ENCODE measurements around the gene FALEC. TPM values are rescaled to one million over a fixed set of nuclear protein-coding genes. Genes with fewer than 3 reads are reported as not detected.
A peak's percentile ranks its signal among the peaks of the same experiment; 100 is the strongest.

The FALEC gene
- not detected in 2 replicates for total RNA-seq
- polyA plus RNA-seq (2012), result 0.93 TPM

DNA sequence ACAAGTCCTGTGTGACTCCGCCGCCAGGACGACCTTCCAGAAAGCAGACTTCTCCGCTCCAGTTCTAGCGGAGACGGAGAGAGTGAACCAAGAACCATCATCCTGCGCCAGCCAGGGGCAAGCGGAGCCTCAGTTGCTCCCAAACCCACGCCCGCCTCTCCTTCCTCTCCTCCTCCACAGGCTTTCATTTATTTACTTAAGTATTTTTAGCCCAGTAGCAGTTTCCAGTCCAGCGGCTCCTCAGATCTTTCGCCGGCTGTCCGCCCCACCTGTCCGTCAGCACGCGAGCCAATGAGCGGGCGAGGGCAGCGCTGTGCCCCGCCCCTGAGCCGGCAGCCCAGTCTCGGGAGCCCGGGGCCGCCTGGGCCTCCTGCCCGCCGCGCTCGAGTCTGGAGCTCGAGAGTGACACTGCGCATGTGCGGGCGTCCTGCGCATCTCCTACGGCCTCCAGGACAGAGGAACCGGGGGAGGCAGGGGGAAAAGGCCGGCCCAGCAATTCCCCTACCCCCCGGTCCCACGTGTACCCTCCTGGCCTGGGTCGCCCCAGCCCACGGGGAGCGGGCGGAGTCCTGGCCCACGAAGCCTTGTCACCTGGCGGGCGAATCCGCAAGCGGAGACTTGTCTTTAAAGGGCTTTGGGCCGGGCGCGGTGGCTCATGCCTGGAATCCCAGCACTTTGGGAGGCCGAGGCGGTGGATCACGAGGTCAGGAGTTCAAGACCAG is at the start of gene FALEC:
FALEC (plus strand) TSS at position 425 of the 722 bp plus-strand sequence.
- DNase-seq (ENCODE audit: low read depth), result peak; percentile 98

DNA sequence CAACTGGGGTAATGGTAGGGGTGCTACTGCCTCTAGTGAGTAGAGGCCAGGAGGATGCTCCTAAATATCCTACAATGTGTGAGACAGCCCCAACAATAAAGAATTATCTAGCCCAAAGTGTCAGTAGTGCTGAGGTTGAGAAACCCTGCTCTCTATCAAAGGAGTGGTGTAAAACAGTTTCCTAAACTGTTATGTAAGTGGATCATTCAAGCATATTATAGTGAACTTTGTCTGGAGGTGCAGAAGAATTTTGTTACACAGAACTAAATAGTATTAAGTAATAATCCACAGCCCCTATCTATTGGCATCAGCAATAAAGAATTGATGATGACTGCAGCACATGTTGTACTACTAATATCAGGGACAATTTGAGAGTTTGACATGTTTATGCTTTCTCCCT is 48.6 kb upstream of the FALEC start:
- DNase-seq (ENCODE audit: low read depth), result no peak

DNA sequence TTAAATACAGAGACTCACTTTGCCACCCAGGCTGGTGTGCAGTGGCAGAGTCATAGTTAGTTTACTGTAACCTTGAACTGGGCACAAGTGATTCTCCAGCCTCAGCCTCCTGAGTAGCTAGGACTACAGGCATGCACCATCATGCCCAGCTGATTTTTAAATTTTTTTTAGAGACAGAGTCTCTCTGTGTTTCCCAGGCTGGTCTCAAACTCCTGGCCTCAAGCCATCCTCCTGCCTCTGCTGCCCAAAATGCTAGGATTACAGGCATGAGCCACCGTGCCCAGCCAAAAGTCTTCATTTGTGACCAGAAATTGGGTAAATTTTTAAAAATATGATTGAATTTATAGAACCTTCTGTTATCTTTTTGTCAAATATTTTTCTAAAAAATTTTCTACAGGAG is 46.3 kb upstream of the FALEC start:
- no peak for DNase-seq (ENCODE audit: low read depth)

DNA sequence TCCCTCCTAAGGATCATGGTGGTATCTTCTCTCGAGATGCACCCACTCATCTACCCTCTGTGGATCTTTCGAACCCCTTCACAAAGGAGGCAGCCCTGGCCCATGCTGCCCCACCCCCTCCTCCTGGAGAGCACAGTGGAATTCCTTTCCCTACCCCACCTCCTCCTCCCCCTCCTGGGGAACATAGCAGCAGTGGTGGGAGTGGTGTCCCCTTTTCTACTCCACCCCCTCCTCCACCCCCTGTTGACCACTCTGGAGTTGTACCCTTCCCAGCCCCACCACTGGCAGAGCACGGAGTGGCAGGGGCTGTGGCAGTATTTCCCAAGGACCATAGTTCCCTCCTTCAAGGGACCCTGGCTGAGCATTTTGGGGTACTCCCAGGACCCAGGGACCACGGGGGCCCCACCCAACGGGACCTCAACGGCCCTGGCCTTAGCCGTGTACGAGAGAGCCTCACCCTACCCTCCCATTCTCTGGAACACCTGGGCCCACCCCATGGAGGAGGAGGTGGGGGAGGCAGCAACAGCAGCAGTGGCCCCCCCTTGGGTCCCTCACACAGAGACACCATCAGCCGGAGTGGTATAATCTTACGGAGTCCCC is 42.9 kb upstream of the FALEC start:
- no peak for DNase-seq (ENCODE audit: low read depth)

DNA sequence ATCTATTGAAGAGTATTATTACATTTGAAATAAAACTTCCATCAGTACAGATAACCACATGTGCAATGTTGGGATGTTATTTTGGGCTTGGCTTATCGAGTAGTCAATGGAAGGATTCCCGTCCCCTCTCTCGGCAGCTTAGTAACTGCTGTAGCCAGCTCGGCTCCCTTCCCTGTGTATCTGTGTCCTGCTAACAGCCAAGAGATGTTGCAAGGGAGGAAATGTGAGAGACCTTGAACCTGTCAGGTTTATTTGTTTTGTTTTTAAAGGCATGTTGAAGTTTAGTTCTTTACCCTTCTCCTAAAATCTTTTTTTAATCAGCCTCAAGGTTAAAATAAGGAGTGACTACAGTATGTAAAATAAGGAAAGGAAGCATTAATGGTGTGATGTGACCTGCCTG is 41.9 kb upstream of the FALEC start:
- DNase-seq (ENCODE audit: low read depth), result no peak

DNA sequence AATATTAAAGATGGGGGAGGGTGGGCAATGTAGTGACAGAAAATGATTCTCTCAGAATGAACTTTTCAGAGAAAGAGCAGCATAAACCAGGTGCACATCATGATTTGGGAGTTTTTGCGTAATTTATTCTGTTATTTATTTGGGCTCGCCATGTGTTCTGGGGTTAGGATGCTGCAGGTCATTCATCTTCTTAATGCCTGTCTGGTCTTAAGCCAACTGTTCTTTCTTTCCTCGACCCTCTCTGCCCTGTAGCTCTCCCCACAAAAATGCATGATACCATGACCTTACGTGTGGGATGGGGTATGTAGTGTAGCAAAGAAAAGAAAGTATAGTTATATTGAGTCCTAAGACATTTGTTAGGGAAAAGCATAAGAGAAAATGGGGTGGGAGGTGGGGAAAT is 40.7 kb upstream of the FALEC start:
- no peak for DNase-seq (ENCODE audit: low read depth)

DNA sequence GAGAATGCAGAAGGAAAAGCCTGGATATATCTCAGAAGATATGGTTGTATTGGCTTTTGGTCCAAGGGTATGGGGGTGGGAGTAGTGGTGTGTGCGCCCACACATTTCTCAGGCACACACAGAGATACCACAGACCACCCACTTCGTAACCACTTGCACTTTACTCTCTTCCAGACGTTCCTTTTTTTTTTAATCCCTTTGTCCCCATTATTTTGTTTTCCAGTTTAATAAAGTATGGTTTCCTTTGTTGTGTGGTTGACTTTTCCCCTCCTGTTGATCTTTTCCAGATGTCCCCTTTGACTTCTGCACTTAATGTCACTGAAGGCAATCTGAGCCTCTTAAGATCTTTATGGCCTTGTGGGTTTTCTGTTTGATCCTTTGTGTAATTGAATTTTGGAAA is 38.8 kb upstream of the FALEC start:
- DNase-seq (ENCODE audit: low read depth), result no peak

DNA sequence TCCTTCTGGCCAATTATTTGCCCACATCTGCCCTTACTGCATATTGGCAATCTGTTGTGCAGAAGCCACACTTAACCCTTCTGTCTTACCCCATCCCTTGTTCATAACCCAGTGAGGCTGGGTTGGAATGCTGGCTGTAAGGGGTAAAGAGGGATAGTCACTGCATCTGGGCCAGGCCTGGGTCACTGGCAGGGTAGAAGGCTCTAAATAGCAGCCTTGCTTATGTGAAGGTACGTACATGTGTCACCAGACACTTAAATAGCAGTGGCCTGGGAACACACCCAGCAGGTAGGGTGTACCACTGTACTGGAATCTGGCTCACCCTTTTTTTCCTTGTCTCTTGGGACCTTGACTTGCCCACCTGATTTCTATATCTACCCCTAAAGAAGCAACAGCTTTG is 38.2 kb upstream of the FALEC start:
- DNase-seq (ENCODE audit: low read depth), result no peak

DNA sequence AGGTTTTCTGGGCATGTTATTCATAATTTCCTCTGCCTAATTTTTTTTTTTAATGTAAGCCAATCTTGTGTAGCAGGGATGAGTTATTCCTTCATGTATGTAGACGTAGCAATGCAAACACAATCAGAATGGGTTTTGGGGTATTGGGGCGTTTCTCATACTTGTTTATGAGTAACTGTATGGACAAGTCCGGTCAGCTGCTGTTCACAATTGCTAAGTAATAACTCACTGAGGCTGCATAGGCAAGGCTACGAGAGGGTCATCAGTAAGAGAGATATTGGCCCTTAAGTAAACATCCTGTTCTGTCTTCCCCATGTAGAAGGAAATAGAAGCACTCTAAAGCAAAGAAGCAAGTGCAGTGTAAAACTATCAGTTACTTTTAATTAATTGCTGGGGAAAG is 37.8 kb upstream of the FALEC start:
- no peak for DNase-seq (ENCODE audit: low read depth)

DNA sequence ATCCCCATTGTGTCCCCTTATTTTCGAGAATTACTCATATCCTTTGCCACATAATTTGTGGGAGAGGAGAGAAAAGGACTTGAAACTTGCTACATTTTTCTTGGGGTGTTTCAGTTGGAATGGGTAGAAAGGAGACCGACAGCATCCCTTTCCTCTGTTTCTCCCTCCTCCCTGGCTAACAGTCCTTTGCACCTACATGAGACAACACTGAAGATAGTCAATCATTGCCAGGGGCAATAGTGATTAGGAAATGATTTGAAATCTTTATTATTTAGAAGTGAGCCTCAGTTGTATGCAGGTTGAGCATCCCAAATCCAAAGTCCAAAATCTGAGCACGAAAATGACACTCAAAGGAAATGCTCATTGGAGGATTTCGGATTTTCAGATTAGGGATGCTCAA is 36.2 kb upstream of the FALEC start:
- no peak for DNase-seq (ENCODE audit: low read depth)

DNA sequence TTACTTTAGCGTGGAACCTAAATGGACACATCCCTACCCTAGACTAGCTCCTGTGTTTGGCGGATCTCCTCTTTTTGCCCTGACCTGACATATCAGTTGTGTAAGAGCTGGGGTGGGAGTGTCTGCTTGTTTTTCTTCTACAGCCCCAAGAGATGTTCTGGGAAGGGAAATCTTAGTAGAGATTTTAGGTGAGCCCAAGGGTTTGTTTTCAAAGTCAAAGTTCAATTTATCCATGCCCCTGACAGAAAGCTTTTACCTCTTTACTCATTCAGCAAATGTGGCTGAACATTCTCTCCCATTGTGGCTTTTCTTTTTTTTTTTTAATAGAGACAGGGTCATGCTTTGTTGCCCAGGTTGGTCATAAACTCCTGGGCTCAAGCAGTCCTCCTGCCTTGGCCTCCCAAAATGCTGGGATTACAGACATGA is 35.6 kb upstream of the FALEC start:
- no peak for DNase-seq (ENCODE audit: low read depth)

DNA sequence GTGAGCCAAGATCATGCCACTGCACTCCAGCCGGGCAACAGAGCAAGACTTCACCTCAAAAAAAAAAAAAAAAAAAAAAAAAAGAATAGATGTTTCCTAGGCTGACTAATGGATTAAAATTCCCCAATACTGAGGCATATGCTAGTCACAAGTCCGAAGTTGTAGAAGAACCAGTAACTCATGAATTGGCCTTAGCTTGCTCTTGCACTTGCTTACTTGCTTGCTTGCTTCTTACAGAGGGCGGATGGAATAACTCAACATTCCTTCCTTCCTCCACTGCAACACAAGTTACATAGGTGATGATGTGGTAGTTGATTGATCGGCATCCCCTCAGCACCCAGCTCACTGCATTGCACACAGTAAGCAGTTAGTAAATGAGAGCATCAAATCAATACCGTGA is 31.1 kb upstream of the FALEC start:
- no peak for DNase-seq (ENCODE audit: low read depth)

DNA sequence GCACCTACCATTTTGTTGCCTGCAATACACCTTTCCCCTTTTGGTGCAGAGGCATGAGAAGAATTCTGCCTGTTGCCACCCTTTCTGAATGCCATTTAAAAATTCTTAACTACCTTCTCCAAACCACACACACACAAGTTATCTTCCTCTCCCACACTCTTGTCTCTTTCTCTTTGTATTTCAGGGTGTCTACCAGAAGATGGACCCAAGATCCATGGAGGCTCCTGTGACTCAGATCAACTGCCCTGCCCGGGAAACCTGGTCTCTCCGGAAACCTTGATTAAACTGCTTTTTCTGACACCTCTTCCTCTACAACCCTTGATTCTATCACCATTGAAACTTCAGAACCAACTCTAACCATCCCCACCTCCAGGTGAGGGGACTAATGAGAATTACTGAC is 30.7 kb upstream of the FALEC start:
- DNase-seq (ENCODE audit: low read depth), result peak; percentile 32

DNA sequence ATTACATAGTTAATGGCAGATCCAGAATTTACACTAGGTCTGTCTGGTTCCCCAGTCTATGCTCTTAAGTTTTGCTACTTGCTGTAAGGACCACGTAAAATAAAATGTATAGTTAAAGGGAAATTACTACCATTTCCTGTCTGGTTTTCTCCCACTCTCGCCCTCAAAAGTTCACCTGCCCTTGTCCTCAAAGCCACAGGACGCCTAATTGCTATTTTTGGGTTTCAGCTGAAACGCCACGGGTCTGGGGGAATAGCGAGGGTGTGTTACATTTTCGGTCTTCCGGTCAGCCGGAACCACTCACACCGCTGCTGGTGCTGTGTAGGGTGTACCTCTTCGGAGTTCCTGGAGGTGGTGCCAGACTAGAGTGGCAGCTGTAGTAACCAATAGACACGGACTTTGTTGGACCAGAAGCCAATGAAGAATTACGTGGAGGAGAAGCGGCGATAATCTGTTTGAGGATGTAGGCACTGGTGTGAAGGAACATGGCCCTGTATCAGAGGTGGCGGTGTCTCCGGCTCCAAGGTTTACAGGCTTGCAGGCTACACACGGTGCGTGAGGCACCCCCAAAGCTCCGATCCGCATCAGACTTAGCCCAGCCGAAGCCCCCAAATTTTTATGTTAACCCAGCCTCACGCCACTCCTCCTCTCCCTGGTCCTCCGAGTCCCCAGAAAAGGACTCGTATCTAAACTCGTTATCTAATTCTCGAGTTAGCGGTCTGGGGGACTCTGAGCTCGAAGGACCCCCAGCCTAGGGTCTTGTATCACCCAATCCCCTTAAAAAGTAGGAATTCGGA is 28.4 kb upstream of the FALEC start, which contains the start of gene TARS2:
TARS2 (plus strand) TSS at position 454 of the 797 bp plus-strand sequence; CDS start at position 486, 32 bp downstream.
- DNase-seq (ENCODE audit: low read depth), result peak; percentile 99

DNA sequence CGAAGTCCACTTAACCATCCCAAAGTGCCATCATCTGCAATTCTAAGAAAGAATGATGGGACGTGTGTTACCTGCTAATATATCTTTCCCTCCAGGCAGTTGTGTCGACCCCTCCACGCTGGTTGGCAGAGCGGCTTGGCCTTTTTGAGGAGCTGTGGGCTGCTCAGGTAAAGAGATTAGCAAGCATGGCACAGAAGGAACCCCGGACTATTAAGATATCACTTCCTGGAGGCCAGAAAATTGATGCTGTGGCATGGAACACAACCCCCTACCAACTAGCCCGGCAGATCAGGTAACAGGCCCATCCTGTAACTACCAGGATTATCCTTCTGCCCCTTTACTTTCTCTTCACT is 27.8 kb upstream of the FALEC start:
- DNase-seq (ENCODE audit: low read depth), result no peak

DNA sequence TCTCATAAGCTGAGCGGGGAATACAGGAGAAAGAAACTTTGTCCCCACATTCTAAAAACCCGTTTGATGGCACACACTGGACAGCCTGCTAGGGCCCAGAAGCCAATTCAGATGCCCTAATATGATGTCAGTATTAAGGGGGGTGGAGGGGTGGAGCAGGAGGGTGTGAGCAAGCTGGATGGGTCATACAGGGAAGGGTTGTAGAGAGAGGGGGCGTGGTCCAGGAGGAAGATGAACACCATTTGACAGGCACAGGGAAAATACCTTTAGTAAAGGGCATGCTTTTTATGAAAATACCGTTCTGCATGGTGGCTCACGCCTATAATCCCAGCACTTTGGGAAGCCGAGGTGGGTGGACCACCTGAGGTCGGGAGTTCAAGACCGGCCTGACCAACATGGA is 22.4 kb upstream of the FALEC start:
- DNase-seq (ENCODE audit: low read depth), result no peak

DNA sequence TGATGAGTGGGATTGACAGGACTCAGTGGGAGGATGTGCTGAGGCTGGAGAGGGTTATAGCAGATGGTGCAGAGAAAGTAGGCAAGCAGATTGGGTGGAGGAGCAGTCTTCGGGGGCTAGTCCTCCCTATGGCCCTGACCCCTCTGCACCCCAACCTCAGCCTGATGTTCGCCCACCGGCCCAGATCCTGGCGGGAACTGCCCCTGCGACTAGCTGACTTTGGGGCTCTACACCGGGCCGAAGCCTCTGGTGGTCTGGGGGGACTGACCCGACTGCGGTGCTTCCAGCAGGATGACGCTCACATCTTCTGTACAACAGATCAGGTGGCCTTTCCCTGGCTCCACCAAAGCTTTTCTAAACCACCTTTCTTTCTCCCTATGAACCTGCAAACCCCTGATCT is 17.2 kb upstream of the FALEC start:
- no peak for DNase-seq (ENCODE audit: low read depth)

DNA sequence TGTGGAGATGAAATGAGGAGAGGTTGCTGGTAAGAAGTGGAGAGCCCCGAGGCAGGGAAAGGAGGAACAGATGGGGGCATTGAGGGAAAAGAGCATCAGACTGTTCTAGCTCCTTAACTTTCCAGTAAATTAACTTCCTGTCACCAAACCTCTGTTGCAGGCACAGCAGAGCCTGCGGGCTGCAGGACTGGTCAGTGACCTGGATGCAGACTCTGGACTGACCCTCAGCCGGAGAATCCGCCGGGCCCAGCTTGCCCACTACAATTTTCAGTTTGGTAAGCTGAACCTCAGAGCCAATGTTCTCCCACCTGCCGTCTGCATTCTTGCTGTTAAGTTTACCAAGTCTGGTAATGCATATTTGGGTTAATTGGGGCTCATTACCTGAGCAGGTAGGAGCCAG is 10.1 kb upstream of the FALEC start:
- no peak for DNase-seq (ENCODE audit: low read depth)

DNA sequence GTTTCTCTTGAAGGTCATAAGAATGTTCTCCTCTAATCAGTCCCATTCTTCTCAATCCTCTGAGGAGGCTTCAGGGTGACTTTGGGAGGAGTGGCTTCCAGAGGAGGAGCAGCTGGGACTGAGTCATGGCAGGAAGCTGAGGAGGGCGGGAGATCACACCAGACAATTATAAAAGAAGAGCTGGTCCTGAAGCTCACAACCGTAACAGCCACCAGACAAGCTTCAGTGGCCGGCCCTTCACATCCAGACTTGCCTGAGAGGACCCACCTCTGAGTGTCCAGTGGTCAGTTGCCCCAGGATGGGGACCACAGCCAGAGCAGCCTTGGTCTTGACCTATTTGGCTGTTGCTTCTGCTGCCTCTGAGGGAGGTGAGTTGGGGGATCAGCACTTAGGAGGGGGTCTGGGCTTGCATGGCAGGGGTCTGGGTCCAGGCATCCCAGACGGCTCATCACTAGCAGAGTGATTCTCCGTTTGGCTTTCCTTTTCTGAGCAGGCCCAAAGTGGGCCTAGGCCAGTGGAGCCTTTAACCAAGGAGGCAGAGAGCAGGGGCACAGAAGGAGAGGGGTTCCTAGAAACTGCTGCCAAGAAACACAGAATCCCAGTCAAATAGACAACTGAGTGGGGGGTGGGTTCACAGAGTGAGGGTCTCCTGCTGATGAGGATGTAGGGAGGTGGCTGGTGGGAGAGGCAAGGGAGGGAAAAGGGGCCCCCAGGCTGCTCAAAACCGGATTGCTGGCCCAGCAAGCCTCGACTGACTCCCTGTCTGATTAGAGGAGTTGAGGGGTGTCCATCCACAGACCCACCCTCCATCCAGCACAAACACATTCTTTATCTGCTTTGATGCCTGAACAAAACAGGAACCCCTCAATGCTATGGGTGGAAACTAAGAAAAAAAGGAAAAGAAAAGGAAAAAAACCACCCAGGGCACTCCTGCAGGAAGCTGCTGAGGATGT is 7.4 kb upstream of the FALEC start, which contains the start of gene ECM1:
ECM1 (plus strand) TSS at position 198 of the 953 bp plus-strand sequence; CDS start at position 299, 101 bp downstream.
- peak; percentile 84 for DNase-seq (ENCODE audit: low read depth)

DNA sequence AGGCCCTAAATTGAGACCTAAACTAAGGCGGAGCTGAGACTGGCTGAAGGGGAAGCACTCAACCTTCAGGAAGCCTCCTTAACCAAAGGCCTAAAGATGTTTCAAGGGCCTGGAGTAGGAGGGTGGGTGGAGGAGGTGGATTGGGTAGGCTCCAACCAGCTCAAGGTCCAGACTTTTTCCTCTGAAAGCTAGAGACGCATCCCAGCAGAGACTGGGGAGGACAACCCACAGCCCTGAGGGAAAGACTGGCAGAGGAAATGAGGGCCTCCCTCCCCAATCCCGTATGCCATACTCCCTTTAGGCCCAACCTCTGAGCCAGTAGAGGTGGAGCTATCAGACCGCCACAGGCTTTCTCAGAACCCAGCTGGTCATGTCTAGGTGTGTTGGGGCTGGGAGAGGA is 6.6 kb upstream of the FALEC start:
- DNase-seq (ENCODE audit: low read depth), result no peak

DNA sequence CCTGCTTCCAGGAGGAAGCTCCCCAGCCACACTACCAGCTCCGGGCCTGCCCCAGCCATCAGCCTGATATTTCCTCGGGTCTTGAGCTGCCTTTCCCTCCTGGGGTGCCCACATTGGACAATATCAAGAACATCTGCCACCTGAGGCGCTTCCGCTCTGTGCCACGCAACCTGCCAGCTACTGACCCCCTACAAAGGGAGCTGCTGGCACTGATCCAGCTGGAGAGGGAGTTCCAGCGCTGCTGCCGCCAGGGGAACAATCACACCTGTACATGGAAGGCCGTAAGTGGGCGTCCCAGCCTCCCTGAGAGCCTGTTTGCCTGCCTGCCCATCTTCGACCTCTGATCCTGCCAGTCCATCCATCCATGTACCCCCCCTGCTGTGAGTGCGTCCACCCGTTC is 4.0 kb upstream of the FALEC start:
- no peak for DNase-seq (ENCODE audit: low read depth)

Data from myocyte (in vitro differentiated cells).